ENCODE results near the gene CDH2.
A peak's percentile ranks its signal among the peaks of the same experiment; 100 is the strongest.

The CDH2 gene

DNA sequence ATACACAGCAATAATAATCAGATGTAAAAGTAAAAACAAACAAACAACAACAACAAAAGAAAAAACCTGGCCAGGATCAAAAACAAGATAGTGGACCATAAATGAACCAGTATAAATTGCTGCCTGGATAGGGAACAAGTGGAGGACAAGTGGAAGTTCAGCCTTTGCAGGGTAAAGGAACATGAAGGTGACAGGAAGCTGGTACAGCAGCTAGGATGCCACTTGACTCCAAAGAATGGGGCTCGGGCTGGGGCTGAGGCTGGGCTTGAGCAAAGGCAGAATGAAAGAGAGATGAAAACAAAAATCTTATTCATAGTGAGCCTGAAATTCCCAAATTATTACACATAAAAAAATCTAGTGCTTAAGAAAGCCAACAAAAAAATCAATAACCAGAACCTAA lies 146.5 kb downstream of the CDH2 start:
- DNase-seq (ENCODE audit: low read depth) = no peak
- in situ Hi-C loops (cut with HindIII; ENCODE audit: low sequenced_read_pairs) = no loop called here
- TF ChIP-seq, protein P1, sequence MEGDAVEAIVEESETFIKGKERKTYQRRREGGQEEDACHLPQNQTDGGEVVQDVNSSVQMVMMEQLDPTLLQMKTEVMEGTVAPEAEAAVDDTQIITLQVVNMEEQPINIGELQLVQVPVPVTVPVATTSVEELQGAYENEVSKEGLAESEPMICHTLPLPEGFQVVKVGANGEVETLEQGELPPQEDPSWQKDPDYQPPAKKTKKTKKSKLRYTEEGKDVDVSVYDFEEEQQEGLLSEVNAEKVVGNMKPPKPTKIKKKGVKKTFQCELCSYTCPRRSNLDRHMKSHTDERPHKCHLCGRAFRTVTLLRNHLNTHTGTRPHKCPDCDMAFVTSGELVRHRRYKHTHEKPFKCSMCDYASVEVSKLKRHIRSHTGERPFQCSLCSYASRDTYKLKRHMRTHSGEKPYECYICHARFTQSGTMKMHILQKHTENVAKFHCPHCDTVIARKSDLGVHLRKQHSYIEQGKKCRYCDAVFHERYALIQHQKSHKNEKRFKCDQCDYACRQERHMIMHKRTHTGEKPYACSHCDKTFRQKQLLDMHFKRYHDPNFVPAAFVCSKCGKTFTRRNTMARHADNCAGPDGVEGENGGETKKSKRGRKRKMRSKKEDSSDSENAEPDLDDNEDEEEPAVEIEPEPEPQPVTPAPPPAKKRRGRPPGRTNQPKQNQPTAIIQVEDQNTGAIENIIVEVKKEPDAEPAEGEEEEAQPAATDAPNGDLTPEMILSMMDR (IDR thresholded peaks at IDR 0.05; ENCODE audit: low read depth, low read length, missing control alignments) = no peak
- H3K4me3 ChIP-seq (ENCODE audit: low read depth, low read length) = no peak overlapping the region

DNA sequence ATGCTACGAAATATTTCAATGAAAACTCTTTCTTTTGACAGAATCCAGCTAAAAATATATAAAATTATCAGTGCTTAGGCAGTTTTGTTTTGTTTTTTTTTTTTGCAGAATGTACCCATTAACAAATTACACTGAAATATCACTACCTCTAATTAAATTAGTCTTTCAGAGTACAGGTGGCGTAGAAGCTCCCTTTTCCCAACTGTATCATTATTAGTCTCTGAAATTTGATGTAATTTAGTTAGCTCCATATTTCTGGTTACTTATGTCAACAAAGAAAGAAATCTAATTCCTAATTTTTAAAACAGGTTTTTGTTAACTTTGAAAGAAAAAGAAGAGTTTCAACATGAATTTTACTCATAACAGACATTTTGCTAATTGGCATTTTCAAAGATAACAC lies 149.2 kb downstream of the CDH2 start:
- no peak overlapping the region for H3K4me3 ChIP-seq (ENCODE audit: low read depth, low read length)
- in situ Hi-C loops (cut with HindIII; ENCODE audit: low sequenced_read_pairs) = no loop called here
- DNase-seq (ENCODE audit: low read depth) = no peak
- TF ChIP-seq, protein P1 (IDR thresholded peaks at IDR 0.05; ENCODE audit: low read depth, low read length, missing control alignments) = no peak

DNA sequence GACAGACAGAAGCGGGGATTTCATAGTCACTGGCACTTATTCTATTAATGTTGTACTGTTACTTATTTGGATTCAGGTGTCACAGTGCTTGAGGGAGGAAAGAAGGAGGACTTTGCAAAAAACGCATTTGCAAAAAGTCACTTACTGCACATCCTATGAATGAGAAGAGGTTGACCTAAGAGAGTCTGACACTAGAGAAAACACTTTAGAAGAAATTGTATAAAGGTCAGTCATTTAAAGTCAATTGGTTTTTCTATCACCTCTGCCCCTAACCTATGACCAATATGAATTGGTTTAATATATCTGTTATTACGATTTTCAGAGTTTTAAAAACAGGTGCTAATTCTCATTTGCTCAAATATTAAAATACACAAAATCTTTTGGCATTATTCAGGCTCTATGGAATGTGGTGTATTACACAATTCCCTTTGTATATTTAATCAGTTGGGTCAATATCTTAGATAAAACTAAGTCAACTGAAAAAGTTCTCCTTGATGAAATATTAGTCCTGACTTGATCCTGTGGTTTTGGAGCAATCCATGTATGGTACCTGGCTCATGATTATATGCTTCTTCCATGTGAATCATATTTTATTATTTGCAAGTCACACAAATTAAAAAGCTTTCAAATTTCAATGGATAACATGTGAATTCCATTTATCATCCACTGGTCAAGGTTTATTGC lies 157.4 kb downstream of the CDH2 start:
- in situ Hi-C loops (cut with HindIII; ENCODE audit: low sequenced_read_pairs) = loop anchor here (5.0 kb wide), 1 partner anchor 33 kb away; no protein-coding TSS in a partner anchor
- H3K4me3 ChIP-seq (ENCODE audit: low read depth, low read length) = no peak overlapping the region
- DNase-seq (ENCODE audit: low read depth) = no peak
- TF ChIP-seq, protein P1 (IDR thresholded peaks at IDR 0.05; ENCODE audit: low read depth, low read length, missing control alignments) = no peak

DNA sequence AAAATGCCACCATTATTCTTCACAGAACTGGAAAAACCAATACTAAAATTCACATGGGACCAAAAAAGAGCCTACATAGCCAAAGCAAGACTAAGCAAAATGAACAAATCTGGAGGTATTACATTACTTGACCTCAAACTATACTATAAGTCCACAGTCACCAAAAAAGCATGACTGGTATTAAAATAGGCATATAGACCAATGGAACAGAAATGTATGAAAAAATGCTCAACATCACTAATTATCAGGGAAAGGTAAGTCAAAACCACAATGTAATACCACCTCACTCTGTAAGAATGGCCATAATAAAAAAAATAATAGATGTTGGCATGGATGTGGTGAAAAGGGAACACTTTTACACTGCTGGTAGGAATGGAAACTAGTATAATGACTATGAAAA lies 158.6 kb downstream of the CDH2 start:
- DNase-seq (ENCODE audit: low read depth) = no peak
- TF ChIP-seq, protein P1 (IDR thresholded peaks at IDR 0.05; ENCODE audit: low read depth, low read length, missing control alignments) = no peak
- in situ Hi-C loops (cut with HindIII; ENCODE audit: low sequenced_read_pairs) = loop anchor here (5.0 kb wide), 1 partner anchor 34 kb away; no protein-coding TSS in a partner anchor
- no peak overlapping the region for H3K4me3 ChIP-seq (ENCODE audit: low read depth, low read length)

DNA sequence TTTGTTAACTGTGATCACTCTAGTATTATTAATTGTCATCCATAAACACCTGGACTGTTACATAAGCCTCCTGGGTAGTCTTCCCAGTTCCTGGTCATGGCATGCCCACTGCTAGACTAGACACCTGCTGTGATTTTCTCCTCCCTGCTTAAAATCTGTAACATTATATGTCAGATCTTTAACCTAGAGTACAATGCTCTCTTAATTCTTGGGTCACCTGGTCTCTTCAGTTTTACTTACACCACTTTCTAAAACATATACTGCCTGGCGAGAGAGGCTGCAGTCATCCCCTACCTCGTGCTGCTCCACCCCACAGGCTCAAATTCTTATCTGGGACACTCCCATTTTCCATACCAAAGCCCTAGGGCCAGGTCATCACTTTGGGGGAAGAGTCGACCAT lies 161.3 kb downstream of the CDH2 start:
- in situ Hi-C loops (cut with HindIII; ENCODE audit: low sequenced_read_pairs) = loop anchor here (5.0 kb wide), 1 partner anchor 37 kb away; no protein-coding TSS in a partner anchor
- no peak overlapping the region for H3K4me3 ChIP-seq (ENCODE audit: low read depth, low read length)
- no peak for DNase-seq (ENCODE audit: low read depth)
- TF ChIP-seq, protein P1 (IDR thresholded peaks at IDR 0.05; ENCODE audit: low read depth, low read length, missing control alignments) = no peak

DNA sequence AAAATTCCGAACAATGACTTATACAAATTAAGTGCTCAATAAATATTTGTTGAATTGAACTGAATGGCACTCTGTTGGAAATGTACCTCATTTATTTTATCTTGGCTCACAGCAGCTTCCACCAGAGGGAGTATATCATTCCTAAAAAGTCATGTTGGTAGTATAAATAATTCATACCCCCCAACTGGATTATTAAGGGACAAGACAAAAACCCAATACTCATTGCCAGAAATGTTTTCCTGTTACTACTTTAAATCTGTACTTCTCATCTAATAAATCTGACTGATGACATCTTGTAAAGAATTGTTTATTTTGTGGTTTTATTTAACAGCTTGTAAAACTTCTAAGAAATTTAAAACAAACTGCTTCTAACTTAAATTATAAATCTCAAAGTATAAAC lies 163.9 kb downstream of the CDH2 start:
- TF ChIP-seq, protein P1 (IDR thresholded peaks at IDR 0.05; ENCODE audit: low read depth, low read length, missing control alignments) = peak; percentile 45
- no peak overlapping the region for H3K4me3 ChIP-seq (ENCODE audit: low read depth, low read length)
- DNase-seq (ENCODE audit: low read depth) = no peak
- in situ Hi-C loops (cut with HindIII; ENCODE audit: low sequenced_read_pairs) = no loop called here

Data from astrocyte of the cerebellum (primary cell).